Breast epithelium (tissue), 4 donors: ENCODE results near the gene TRIM56. TPM values are rescaled to one million over a fixed set of nuclear protein-coding genes. Genes with fewer than 3 reads are reported as not detected.
"Not testable (repeated sequence)": the region's sequence is repeated elsewhere in the genome, so short reads cannot be mapped to it uniquely, and the experiment has no call there.

ENCODE experiments used
- DNase-seq, 2 donors: peaks; one replicate each; pipeline ENCODE4 v3.0.0-alpha.2; 2019; ENCODE audit warnings: low spot score in 2 of 2
- H3K27ac ChIP-seq, 2 donors: fragments of 200-600 bp; sonication (generic) in 1 of 2; one replicate each; pipeline ENCODE4 v1.5.1; 2016 to 2019; ENCODE audit warnings: mild to moderate bottlenecking in 1 of 2
- H3K27me3 ChIP-seq, 2 donors: fragments of 200-600 bp; sonication (generic) in 1 of 2; one replicate each; pipeline versions ENCODE4 v1.5.1 to v1.6.0; 2017 to 2019; ENCODE audit warnings: control low read depth in 1 of 2, mild to moderate bottlenecking in 1 of 2
- H3K36me3 ChIP-seq: fragments of 200-600 bp; one replicate; pipeline ENCODE4 v1.5.1; 2019
- H3K4me1 ChIP-seq, 2 donors: fragments of 200-600 bp; sonication (generic); one replicate each; pipeline ENCODE4 v1.5.1; 2016 to 2019; ENCODE audit warnings: control low read depth in 1 of 2
- H3K4me3 ChIP-seq, 3 donors: fragments of 200-600 bp; sonication (generic); 1 replicate in 2 of 3; 2 replicates in 1 of 3; pipeline ENCODE4 v1.5.1; 2016 to 2019; ENCODE audit warnings: mild to moderate bottlenecking in 3 of 3, moderate library complexity in 2 of 3
- H3K9me3 ChIP-seq, 2 donors: fragments of 200-600 bp; sonication (generic) in 1 of 2; one replicate each; pipeline ENCODE4 v1.5.1; 2016 to 2019; ENCODE audit warnings: control low read depth in 1 of 2
- CTCF ChIP-seq, 3 donors: fragments of 450-650 bp; IDR thresholded peaks; one replicate each; pipeline ENCODE4 v1.5.1; 2016 to 2017; ENCODE audit warnings: antibody characterized with exemption in 3 of 3, mild to moderate bottlenecking in 3 of 3, moderate library complexity in 3 of 3
- POLR2A ChIP-seq: fragments of 450-650 bp; IDR thresholded peaks from one replicate; pipeline ENCODE4 v1.6.1; 2016; ENCODE audit warnings: antibody characterized with exemption, mild to moderate bottlenecking, moderate library complexity
- POLR2AphosphoS5 ChIP-seq, 3 donors: sonication (generic); formaldehyde crosslinking; IDR thresholded peaks; one replicate each; pipeline ENCODE4 v1.6.1; 2017; ENCODE audit warnings: antibody characterized with exemption in 3 of 3
- intact Hi-C: fragments of 100-400 bp; cut with DNase I; formaldehyde crosslinking; loops from one replicate; pipeline ENCODE4 v1.15.1; 2023; ENCODE audit warnings: low total_unique reads
- total RNA-seq, 3 donors: library from RNA; depleted of rRNA; stranded (reverse); fragments of >200 nt; gene quantifications; one replicate each; pipeline ENCODE4 v1.1.0, GENCODE V29; 2016

TRIM56 gene
- 10 to 100 TPM; 14.1 to 21.6 (median 19.9) TPM for total RNA-seq

- Histone ChIP-seq H3K36me3 (no peaks in the 10 kb centered on the region), H3K4me3 (peak within 1 kb of the TSS; percentile 64 to 87 (median 76)), H3K27ac (peak within 1 kb of the TSS; percentile 97 to 98), H3K27me3 (no peaks in the 10 kb centered on the region), H3K9me3 (no peaks in the 10 kb centered on the region), H3K4me1 (peaks cover 0 to 7% of the 10 kb centered on the region in 2 donors)
- TF ChIP-seq CTCF (IDR thresholded peaks at IDR 0.05) (no peak), POLR2A (peak; percentile 31), POLR2AphosphoS5 (IDR thresholded peaks at IDR 0.05) (peak in 2 of 3 donors; percentile 37 to 78)
- DNase-seq = peak; percentile 87 to 92
- intact Hi-C loops = no loop called here
Measured at GRCh38 chr7:101085162-101085964, at the start of gene TRIM56. Gene TRIM56, plus strand, starts transcription at chr7:101085481. Its CDS starts 1,832 bp downstream, at chr7:101087313.

- no peak for DNase-seq
- Histone ChIP-seq H3K27ac (no peak overlapping the region), H3K9me3 (no peaks in the 10 kb centered on the region), H3K36me3 (no peaks in the 10 kb centered on the region), H3K27me3 (peaks cover 0 to 11% of the 10 kb centered on the region in 2 donors), H3K4me3 (no peak overlapping the region), H3K4me1 (no peaks in the 10 kb centered on the region)
- intact Hi-C loops = no loop called here
- no peak for TF ChIP-seq POLR2AphosphoS5 (IDR thresholded peaks at IDR 0.05)
- TF ChIP-seq CTCF (IDR thresholded peaks at IDR 0.05) = no peak
- no peak for TF ChIP-seq POLR2A
Measured at GRCh38 chr7:101035941-101036340, 49.3 kb upstream of the TRIM56 start.

GRCh38 chr7:101041283-101041682 is 44.0 kb upstream of the TRIM56 start:
- H3K27ac ChIP-seq, H3K4me1 ChIP-seq, DNase-seq, intact Hi-C loops, H3K36me3 ChIP-seq, H3K4me3 ChIP-seq: not testable (repeated sequence)
- H3K27me3 ChIP-seq = peaks cover 0 to 18% of the 10 kb centered on the region in 2 donors
- peaks cover 0 to 24% of the 10 kb centered on the region in 2 donors for H3K9me3 ChIP-seq

- peak in 1 of 2 donors; percentile 68 for DNase-seq
- H3K27ac ChIP-seq = no peak overlapping the region
- no peaks in the 10 kb centered on the region for H3K9me3 ChIP-seq
- intact Hi-C loops = loop anchor here (5.0 kb wide), 1 partner anchor 161 kb away; the partner anchor contains the start of gene ACHE
- no peaks in the 10 kb centered on the region for H3K4me1 ChIP-seq
- no peak overlapping the region for H3K4me3 ChIP-seq
- H3K36me3 ChIP-seq = no peaks in the 10 kb centered on the region
- H3K27me3 ChIP-seq = peaks cover 0 to 22% of the 10 kb centered on the region in 2 donors
- TF ChIP-seq POLR2A (no peak), POLR2AphosphoS5 (IDR thresholded peaks at IDR 0.05) (no peak), CTCF (IDR thresholded peaks at IDR 0.05) (no peak)
Measured at GRCh38 chr7:101058355-101058754, 26.9 kb upstream of the TRIM56 start.

GRCh38 chr7:101059620-101059942 is 25.7 kb upstream of the TRIM56 start:
- Histone ChIP-seq H3K9me3 (no peaks in the 10 kb centered on the region), H3K36me3 (no peaks in the 10 kb centered on the region), H3K27me3 (peaks cover 0 to 33% of the 10 kb centered on the region in 2 donors), H3K4me3 (no peak overlapping the region), H3K4me1 (no peaks in the 10 kb centered on the region), H3K27ac (no peak overlapping the region)
- intact Hi-C loops = loop anchor here (5.0 kb wide), 1 partner anchor 162 kb away; the partner anchor contains the start of gene ACHE
- TF ChIP-seq POLR2A (no peak), POLR2AphosphoS5 (IDR thresholded peaks at IDR 0.05) (no peak), CTCF (IDR thresholded peaks at IDR 0.05) (no peak)
- no peak for DNase-seq
